ENCODE data around the gene GOLGB1. TPM values are rescaled to one million over a fixed set of nuclear protein-coding genes. Genes with fewer than 3 reads are reported as not detected.

The GOLGB1 gene
- total and polyA plus RNA-seq, 2 donors (not counting 3 experiments of a cell fraction or from before 2014, with no cell fraction given), result 7.4 to 42.7 TPM

DNA sequence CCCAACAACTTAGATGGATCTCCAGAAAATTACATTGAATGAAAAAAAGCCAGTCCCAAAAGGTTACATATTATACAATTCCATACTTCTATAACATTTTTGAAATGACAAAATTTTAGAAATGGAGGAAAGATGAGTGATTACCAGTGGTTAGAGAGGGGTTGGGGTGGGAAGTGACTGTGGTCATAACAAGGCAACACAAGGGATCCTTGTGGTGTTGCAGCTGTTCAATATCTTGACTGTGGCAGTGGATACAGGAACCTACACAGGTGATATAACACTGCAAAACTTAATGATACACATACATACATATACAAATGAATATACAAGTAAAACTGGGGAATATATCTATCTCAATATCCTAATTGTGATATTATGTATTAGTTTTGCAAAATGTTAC, 9.6 kb downstream of the GOLGB1 start:
- intact Hi-C loops (cut with micrococcal nuclease) (no loop called here), dilution Hi-C loops (cut with MboI; ENCODE audit: extremely low pct_ligation_motif_present, low sequenced_read_pairs) (no loop called here)
- no peak for DNase-seq (ENCODE audit: low read depth, low spot score)
- H3K27ac ChIP-seq (ENCODE audit: insufficient read depth, low read depth, low read length), result no peak overlapping the region
- no peaks in the 10 kb centered on the region for H3K4me1 ChIP-seq (ENCODE audit: control insufficient read depth, extremely low read depth, insufficient read depth, low read length)
- peaks cover 6% of the 10 kb centered on the region for H4K20me1 ChIP-seq (replicated peaks; ENCODE audit: control insufficient read depth, extremely low read depth, insufficient read depth, low read length)
- H3K4me3 ChIP-seq (replicated peaks in 1 of 3; ENCODE audit: insufficient read depth in 1 of 3, low read depth in 1 of 3, low read length in 3 of 3), result no peak overlapping the region
- H3K36me3 ChIP-seq (ENCODE audit: control insufficient read depth in 2 of 2, extremely low read depth in 1 of 2, insufficient read depth in 2 of 2, low read length in 2 of 2), result no peaks in the 10 kb centered on the region
- H3K27me3 ChIP-seq (ENCODE audit: control insufficient read depth in 2 of 2, insufficient read depth in 2 of 2, low read length in 2 of 2), result no peaks in the 10 kb centered on the region
- no peak overlapping the region for H2AFZ ChIP-seq (ENCODE audit: low read depth, low read length)
- no peak overlapping the region for H3K4me2 ChIP-seq (ENCODE audit: insufficient read depth, low read length)
- no TSS peak for BruUV-seq (replicated peaks)
- ChIA-PET CTCF (no interaction called here), POLR2A (no interaction called here)
- peaks cover 51% of the 10 kb centered on the region for H3K79me2 ChIP-seq (ENCODE audit: control insufficient read depth, insufficient read depth, low read length)
- H3K9me1 ChIP-seq (replicated peaks; ENCODE audit: control insufficient read depth, extremely low read depth, insufficient read depth, low read length), result peaks cover 3% of the 10 kb centered on the region
- TF ChIP-seq GATA2 (IDR thresholded peaks at IDR 0.05; ENCODE audit: insufficient read depth, insufficient read length, low read depth, low read length) (no peak), MYC (IDR thresholded peaks at IDR 0.05; ENCODE audit: low read depth, low read length) (no peak), POLR2A (IDR thresholded peaks at IDR 0.05; ENCODE audit: low read depth, low read length) (no peak), FOS (IDR thresholded peaks at IDR 0.05; ENCODE audit: borderline replicate concordance, insufficient read depth, low read length) (no peak), POLR2AphosphoS5 (IDR thresholded peaks at IDR 0.05; ENCODE audit: insufficient read depth, low read depth, low read length) (no peak), JUN (IDR thresholded peaks at IDR 0.05; ENCODE audit: borderline replicate concordance, insufficient read depth, insufficient read length, low read depth) (no peak), EZH2 (IDR thresholded peaks at IDR 0.05; ENCODE audit: borderline replicate concordance, low read depth, low read length, severe bottlenecking) (no peak)
- TF ChIP-seq, protein P1, sequence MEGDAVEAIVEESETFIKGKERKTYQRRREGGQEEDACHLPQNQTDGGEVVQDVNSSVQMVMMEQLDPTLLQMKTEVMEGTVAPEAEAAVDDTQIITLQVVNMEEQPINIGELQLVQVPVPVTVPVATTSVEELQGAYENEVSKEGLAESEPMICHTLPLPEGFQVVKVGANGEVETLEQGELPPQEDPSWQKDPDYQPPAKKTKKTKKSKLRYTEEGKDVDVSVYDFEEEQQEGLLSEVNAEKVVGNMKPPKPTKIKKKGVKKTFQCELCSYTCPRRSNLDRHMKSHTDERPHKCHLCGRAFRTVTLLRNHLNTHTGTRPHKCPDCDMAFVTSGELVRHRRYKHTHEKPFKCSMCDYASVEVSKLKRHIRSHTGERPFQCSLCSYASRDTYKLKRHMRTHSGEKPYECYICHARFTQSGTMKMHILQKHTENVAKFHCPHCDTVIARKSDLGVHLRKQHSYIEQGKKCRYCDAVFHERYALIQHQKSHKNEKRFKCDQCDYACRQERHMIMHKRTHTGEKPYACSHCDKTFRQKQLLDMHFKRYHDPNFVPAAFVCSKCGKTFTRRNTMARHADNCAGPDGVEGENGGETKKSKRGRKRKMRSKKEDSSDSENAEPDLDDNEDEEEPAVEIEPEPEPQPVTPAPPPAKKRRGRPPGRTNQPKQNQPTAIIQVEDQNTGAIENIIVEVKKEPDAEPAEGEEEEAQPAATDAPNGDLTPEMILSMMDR (IDR thresholded peaks at IDR 0.05; ENCODE audit: extremely low read depth in 1 of 2, insufficient read depth in 1 of 2, low read depth in 1 of 2, low read length in 2 of 2), result no peak
- TF ChIP-seq, protein P2, sequence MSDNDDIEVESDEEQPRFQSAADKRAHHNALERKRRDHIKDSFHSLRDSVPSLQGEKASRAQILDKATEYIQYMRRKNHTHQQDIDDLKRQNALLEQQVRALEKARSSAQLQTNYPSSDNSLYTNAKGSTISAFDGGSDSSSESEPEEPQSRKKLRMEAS (IDR thresholded peaks at IDR 0.05; ENCODE audit: insufficient read depth, insufficient read length), result no peak
- H3K9ac ChIP-seq (replicated peaks; ENCODE audit: extremely low read depth, insufficient read depth, low read length), result no peak overlapping the region
- no peaks in the 10 kb centered on the region for H3K9me3 ChIP-seq (replicated peaks; ENCODE audit: control insufficient read depth, insufficient read depth, low read length)
- FAIRE-seq, result no peak
